H1 (cell line): Measurements from ENCODE around the gene CHCHD6.

Experiments
- CBX5 ChIP-seq: fragments of 300-800, 300-1000 bp; sonication (generic); IDR thresholded peaks from 2 replicates; pipeline ENCODE4 v1.7.1; 2016; ENCODE audit warnings: antibody characterized with exemption, low read length, low read depth
- CTCF ChIP-seq, 3 experiments: IDR thresholded peaks; 1 replicate in 2 of 3; 2 replicates in 1 of 3; pipeline versions ENCODE4 v1.5.1 to v1.6.1; 2011; ENCODE audit warnings: low read length in 3 of 3, mild to moderate bottlenecking in 3 of 3, inconsistent platforms in 2 of 3, low read depth in 1 of 3, moderate library complexity in 1 of 3; ENCODE audit not compliant: insufficient read depth in 1 of 3; ENCODE audit errors: control extremely low read depth in 1 of 3
- EZH2 ChIP-seq: fragments of 200-600 bp; sonication (generic); IDR thresholded peaks from 2 replicates; pipeline ENCODE4 v1.7.1; 2012; ENCODE audit warnings: low read depth, mild to moderate bottlenecking, moderate library complexity, low read length, inconsistent platforms; ENCODE audit not compliant: severe bottlenecking
- RAD21 ChIP-seq, 2 experiments: IDR thresholded peaks in 1 of 2; conservative IDR thresholded peaks in 1 of 2; 2 replicates each; pipeline ENCODE4 v1.6.1; 2011; ENCODE audit warnings: low read depth in 2 of 2, low read length in 2 of 2, improper control_type of control experiment in 1 of 2, inconsistent platforms in 1 of 2, mild to moderate bottlenecking in 1 of 2, moderate library complexity in 1 of 2
- TAF7 ChIP-seq: optimal IDR thresholded peaks from 2 replicates; pipeline ENCODE3; 2011; ENCODE audit warnings: low read depth, mild to moderate bottlenecking, inconsistent platforms, low read length, moderate library complexity, borderline replicate concordance

GRCh38 chr3:126903521-126903920 lies 199.5 kb downstream of the CHCHD6 start:
- TF ChIP-seq EZH2 (no peak), CTCF (IDR thresholded peaks at IDR 0.05; ENCODE audit: control extremely low read depth in 1 of 3, insufficient read depth in 1 of 3, low read depth in 1 of 3, low read length in 3 of 3) (no peak), RAD21 (IDR thresholded peaks at IDR 0.05 in 1 of 2, conservative IDR thresholded peaks at IDR 0.05 in 1 of 2; ENCODE audit: low read depth in 2 of 2, low read length in 2 of 2) (no peak), CBX5 (no peak), TAF7 (no peak)
